WTC11 (cell line): ENCODE measurements around the gene ZDHHC7. TPM values are rescaled to one million over a fixed set of nuclear protein-coding genes. Genes with fewer than 3 reads are reported as not detected.

Experiments used
- ATAC-seq: fragments of 200-7000 bp; cut with Tn5 transposase; 2 replicates; pipeline ENCODE4 v1.10.0; 2021; ENCODE audit warnings: mild to moderate bottlenecking, moderate library complexity
- CTCF ChIA-PET: fragments of 300-600 bp; sonication (Branson Sonifier 250); formaldehyde crosslinking; loops from one replicate; lab custom pipeline; 2021; ENCODE audit warnings: antibody characterized with exemption; lab: Charles Lee
- POLR2A ChIA-PET: fragments of 350-600 bp; sonication (Branson Sonifier 250); formaldehyde crosslinking; loops from one replicate; lab custom pipeline; 2021; ENCODE audit warnings: antibody characterized with exemption; lab: Charles Lee
- DNase-seq: peaks from one replicate; pipeline ENCODE4 v3.0.0; 2021; ENCODE audit warnings: low spot score
- H3K27ac Mint-ChIP-seq: 2 replicates; pipeline ENCODE4 v1.8.0; 2021; ENCODE audit warnings: mixed read lengths
- H3K27me3 Mint-ChIP-seq: 2 replicates; pipeline ENCODE4 v1.8.0; 2021; ENCODE audit warnings: low read depth, mild to moderate bottlenecking, moderate library complexity, mixed read lengths
- H3K36me3 Mint-ChIP-seq: 2 replicates; pipeline ENCODE4 v1.8.0; 2021; ENCODE audit warnings: mixed read lengths
- H3K4me1 Mint-ChIP-seq: 2 replicates; pipeline ENCODE4 v1.8.0; 2022; ENCODE audit warnings: mixed read lengths
- H3K4me3 Mint-ChIP-seq: 2 replicates; pipeline ENCODE4 v1.8.0; 2021; ENCODE audit warnings: mild to moderate bottlenecking, moderate library complexity, mixed read lengths
- H3K9me3 Mint-ChIP-seq: 2 replicates; pipeline ENCODE4 v1.8.0; 2021; ENCODE audit warnings: mixed read lengths
- EMX1 ChIP-seq: fragments of 250-450 bp; sonication (Bioruptor Pico); IDR thresholded peaks from 2 replicates; pipeline ENCODE4 v1.8.0; 2021; ENCODE audit warnings: mild to moderate bottlenecking
- FOXJ3 ChIP-seq: sonication (generic); formaldehyde crosslinking; IDR thresholded peaks from 2 replicates; pipeline ENCODE4 v1.9.0; 2021; ENCODE audit warnings: missing genetic modification reagents, mild to moderate bottlenecking, borderline replicate concordance
- GTF2I ChIP-seq: fragments of 250-450 bp; sonication (Bioruptor Pico); conservative IDR thresholded peaks from 2 replicates; pipeline ENCODE4 v1.4.0; 2021; ENCODE audit warnings: mild to moderate bottlenecking
- IRF2 ChIP-seq: sonication (generic); formaldehyde crosslinking; IDR thresholded peaks from 2 replicates; pipeline ENCODE4 v1.8.0; 2022; ENCODE audit warnings: low read depth, missing genetic modification reagents, borderline replicate concordance
- KAT7 ChIP-seq: sonication (generic); formaldehyde crosslinking; IDR thresholded peaks from 2 replicates; pipeline ENCODE4 v1.8.1; 2023; ENCODE audit warnings: missing genetic modification reagents, mild to moderate bottlenecking, borderline replicate concordance
- MXD4 ChIP-seq: fragments of 250-450 bp; sonication (Bioruptor Pico); IDR thresholded peaks from 2 replicates; pipeline ENCODE4 v1.8.0; 2021; ENCODE audit warnings: mild to moderate bottlenecking, moderate library complexity, borderline replicate concordance
- NFE2L1 ChIP-seq: sonication (generic); formaldehyde crosslinking; IDR thresholded peaks from 2 replicates; pipeline ENCODE4 v1.8.1; 2023; ENCODE audit warnings: missing genetic modification reagents
- NR2C2 ChIP-seq: sonication (generic); formaldehyde crosslinking; IDR thresholded peaks from 2 replicates; pipeline ENCODE4 v1.8.0; 2022; ENCODE audit warnings: mild to moderate bottlenecking, missing genetic modification reagents
- PRRX2 ChIP-seq: fragments of 250-450 bp; sonication (Bioruptor Pico); IDR thresholded peaks from 2 replicates; pipeline ENCODE4 v1.8.0; 2021; ENCODE audit warnings: mild to moderate bottlenecking
- RELA ChIP-seq: sonication (generic); formaldehyde crosslinking; IDR thresholded peaks from 2 replicates; pipeline ENCODE4 v1.8.1; 2022; ENCODE audit warnings: missing genetic modification reagents, mild to moderate bottlenecking, borderline replicate concordance
- ZNF121 ChIP-seq: sonication (generic); formaldehyde crosslinking; IDR thresholded peaks from 2 replicates; pipeline ENCODE4 v1.8.0; 2023; ENCODE audit warnings: missing genetic modification reagents
- ZNF138 ChIP-seq: sonication (generic); formaldehyde crosslinking; conservative IDR thresholded peaks from 2 replicates; pipeline ENCODE4 v1.8.1; 2022; ENCODE audit warnings: mild to moderate bottlenecking, moderate library complexity, missing genetic modification reagents
- ZNF232 ChIP-seq: sonication (generic); formaldehyde crosslinking; IDR thresholded peaks from 2 replicates; pipeline ENCODE4 v1.8.0; 2022; ENCODE audit warnings: mild to moderate bottlenecking, missing genetic modification reagents
- ZNF671 ChIP-seq: fragments of 250-450 bp; sonication (Bioruptor Pico); IDR thresholded peaks from 2 replicates; pipeline ENCODE4 v1.8.0; 2021; ENCODE audit warnings: mild to moderate bottlenecking
- total RNA-seq: library from RNA; stranded (reverse); gene quantifications from 3 replicates; pipeline ENCODE4 v1.2.3, GENCODE V29; 2021
- TF ChIP-seq, protein P1 (sequence below): sonication (generic); formaldehyde crosslinking; IDR thresholded peaks from 2 replicates; pipeline ENCODE4 v1.8.0; 2022; ENCODE audit warnings: mild to moderate bottlenecking, missing genetic modification reagents
- TF ChIP-seq, protein P2 (sequence below): sonication (generic); formaldehyde crosslinking; IDR thresholded peaks from 2 replicates; pipeline ENCODE4 v1.8.0; 2022; ENCODE audit warnings: mild to moderate bottlenecking, missing genetic modification reagents
- TF ChIP-seq, protein P3 (sequence below): fragments of 250-450 bp; sonication (Bioruptor Pico); IDR thresholded peaks from 2 replicates; pipeline ENCODE4 v1.9.0; 2021; ENCODE audit warnings: mild to moderate bottlenecking
- TF ChIP-seq, protein P4 (sequence below): sonication (generic); formaldehyde crosslinking; IDR thresholded peaks from 2 replicates; pipeline ENCODE4 v1.8.1; 2023; ENCODE audit warnings: mild to moderate bottlenecking, moderate library complexity, missing genetic modification reagents
- TF ChIP-seq, protein P5 (sequence below): sonication (generic); formaldehyde crosslinking; IDR thresholded peaks from 2 replicates; pipeline ENCODE4 v1.8.0; 2023; ENCODE audit warnings: missing genetic modification reagents
- TF ChIP-seq, protein P6 (sequence below): fragments of 200-600 bp; IDR thresholded peaks from 2 replicates; pipeline ENCODE4 v1.8.0; 2022; ENCODE audit warnings: antibody characterized with exemption

ZDHHC7 gene
- total RNA-seq, 1 experiment from 2014 or later = 38.7 TPM

DNA sequence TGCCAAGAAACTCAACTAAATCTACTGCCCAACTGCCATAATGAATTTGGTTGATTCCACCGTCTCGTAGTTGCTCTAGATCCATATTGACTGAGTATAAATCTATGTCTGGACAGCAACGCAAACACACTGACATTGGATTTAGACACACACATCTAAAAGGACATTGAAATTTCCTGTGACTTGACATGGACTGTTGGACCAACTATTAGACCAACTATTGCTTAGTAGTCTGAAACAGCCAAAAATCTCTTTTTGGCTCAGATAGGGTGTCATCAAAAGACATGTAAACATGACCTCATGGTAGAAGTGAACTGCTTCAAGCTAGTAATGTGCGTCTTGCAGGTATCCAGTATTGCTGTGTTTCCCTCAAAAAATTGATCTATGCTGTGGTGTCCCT lies 47.6 kb upstream of the ZDHHC7 start (continued):
- TF ChIP-seq, protein P1, sequence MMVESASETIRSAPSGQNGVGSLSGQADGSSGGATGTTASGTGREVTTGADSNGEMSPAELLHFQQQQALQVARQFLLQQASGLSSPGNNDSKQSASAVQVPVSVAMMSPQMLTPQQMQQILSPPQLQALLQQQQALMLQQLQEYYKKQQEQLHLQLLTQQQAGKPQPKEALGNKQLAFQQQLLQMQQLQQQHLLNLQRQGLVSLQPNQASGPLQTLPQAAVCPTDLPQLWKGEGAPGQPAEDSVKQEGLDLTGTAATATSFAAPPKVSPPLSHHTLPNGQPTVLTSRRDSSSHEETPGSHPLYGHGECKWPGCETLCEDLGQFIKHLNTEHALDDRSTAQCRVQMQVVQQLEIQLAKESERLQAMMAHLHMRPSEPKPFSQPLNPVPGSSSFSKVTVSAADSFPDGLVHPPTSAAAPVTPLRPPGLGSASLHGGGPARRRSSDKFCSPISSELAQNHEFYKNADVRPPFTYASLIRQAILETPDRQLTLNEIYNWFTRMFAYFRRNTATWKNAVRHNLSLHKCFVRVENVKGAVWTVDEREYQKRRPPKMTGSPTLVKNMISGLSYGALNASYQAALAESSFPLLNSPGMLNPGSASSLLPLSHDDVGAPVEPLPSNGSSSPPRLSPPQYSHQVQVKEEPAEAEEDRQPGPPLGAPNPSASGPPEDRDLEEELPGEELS (CRISPR knock-in tag) = no peak

DNA sequence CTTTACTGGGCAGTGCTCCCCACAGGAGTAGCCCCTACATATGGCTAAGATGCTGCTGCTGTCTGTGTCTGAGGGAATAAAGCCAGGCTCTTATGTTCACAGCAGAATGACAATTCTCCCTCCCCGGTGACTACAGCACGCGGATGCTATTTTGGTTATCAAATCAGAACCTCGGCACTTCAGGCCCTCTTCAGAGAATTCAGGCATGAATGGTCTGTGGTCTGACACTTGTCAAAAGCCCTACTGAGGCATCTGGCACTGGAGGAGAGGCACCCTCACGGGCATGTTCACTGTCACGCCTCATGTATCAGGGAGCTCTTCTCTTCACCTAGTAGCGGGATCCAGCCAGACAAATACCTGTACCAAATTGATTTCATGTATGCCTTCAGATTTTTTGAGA lies 46.6 kb upstream of the ZDHHC7 start:
- POLR2A ChIA-PET = no interaction called here
- Mint-ChIP-seq H3K4me3 (no peak overlapping the region), H3K27me3 (peaks cover 4% of the 10 kb centered on the region; the same call in 1 of the 2 replicates), H3K9me3 (no peaks in the 10 kb centered on the region), H3K36me3 (no peaks in the 10 kb centered on the region), H3K27ac (no peak overlapping the region), H3K4me1 (peaks cover 34% of the 10 kb centered on the region)
- ATAC-seq (no peak), DNase-seq (no peak)
- TF ChIP-seq ZNF232 = no peak
- no peak for TF ChIP-seq ZNF121
- TF ChIP-seq ZNF671 (CRISPR knock-in tag) = no peak
- TF ChIP-seq, protein P2, sequence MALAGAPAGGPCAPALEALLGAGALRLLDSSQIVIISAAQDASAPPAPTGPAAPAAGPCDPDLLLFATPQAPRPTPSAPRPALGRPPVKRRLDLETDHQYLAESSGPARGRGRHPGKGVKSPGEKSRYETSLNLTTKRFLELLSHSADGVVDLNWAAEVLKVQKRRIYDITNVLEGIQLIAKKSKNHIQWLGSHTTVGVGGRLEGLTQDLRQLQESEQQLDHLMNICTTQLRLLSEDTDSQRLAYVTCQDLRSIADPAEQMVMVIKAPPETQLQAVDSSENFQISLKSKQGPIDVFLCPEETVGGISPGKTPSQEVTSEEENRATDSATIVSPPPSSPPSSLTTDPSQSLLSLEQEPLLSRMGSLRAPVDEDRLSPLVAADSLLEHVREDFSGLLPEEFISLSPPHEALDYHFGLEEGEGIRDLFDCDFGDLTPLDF (CRISPR knock-in tag) = no peak
- no peak for TF ChIP-seq EMX1 (CRISPR knock-in tag)
- no peak for TF ChIP-seq ZNF138
- TF ChIP-seq, protein P3, sequence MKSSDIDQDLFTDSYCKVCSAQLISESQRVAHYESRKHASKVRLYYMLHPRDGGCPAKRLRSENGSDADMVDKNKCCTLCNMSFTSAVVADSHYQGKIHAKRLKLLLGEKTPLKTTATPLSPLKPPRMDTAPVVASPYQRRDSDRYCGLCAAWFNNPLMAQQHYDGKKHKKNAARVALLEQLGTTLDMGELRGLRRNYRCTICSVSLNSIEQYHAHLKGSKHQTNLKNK (CRISPR knock-in tag) = no peak
- no peak for TF ChIP-seq MXD4
- TF ChIP-seq, protein P4, sequence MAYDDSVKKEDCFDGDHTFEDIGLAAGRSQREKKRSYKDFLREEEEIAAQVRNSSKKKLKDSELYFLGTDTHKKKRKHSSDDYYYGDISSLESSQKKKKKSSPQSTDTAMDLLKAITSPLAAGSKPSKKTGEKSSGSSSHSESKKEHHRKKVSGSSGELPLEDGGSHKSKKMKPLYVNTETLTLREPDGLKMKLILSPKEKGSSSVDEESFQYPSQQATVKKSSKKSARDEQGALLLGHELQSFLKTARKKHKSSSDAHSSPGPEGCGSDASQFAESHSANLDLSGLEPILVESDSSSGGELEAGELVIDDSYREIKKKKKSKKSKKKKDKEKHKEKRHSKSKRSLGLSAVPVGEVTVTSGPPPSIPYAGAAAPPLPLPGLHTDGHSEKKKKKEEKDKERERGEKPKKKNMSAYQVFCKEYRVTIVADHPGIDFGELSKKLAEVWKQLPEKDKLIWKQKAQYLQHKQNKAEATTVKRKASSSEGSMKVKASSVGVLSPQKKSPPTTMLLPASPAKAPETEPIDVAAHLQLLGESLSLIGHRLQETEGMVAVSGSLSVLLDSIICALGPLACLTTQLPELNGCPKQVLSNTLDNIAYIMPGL (CRISPR knock-in tag) = no peak
- TF ChIP-seq NR2C2 (CRISPR knock-in tag) = no peak
- TF ChIP-seq RELA = no peak
- no peak for TF ChIP-seq KAT7 (CRISPR knock-in tag)
- TF ChIP-seq NFE2L1 (CRISPR knock-in tag) = no peak
- TF ChIP-seq, protein P5, sequence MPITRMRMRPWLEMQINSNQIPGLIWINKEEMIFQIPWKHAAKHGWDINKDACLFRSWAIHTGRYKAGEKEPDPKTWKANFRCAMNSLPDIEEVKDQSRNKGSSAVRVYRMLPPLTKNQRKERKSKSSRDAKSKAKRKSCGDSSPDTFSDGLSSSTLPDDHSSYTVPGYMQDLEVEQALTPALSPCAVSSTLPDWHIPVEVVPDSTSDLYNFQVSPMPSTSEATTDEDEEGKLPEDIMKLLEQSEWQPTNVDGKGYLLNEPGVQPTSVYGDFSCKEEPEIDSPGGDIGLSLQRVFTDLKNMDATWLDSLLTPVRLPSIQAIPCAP = no peak
- no peak for TF ChIP-seq IRF2 (CRISPR knock-in tag)
- no peak for TF ChIP-seq FOXJ3 (CRISPR knock-in tag)
- no peak for TF ChIP-seq PRRX2
- no peak for TF ChIP-seq GTF2I (CRISPR knock-in tag)
- CTCF ChIA-PET = interaction anchor here (0.6 to 3.4 kb wide), 18 partner anchors 9 to 320 kb away, joined by 3 to 35 read pairs (median 6); partner anchors contain the start of gene KIAA0513

DNA sequence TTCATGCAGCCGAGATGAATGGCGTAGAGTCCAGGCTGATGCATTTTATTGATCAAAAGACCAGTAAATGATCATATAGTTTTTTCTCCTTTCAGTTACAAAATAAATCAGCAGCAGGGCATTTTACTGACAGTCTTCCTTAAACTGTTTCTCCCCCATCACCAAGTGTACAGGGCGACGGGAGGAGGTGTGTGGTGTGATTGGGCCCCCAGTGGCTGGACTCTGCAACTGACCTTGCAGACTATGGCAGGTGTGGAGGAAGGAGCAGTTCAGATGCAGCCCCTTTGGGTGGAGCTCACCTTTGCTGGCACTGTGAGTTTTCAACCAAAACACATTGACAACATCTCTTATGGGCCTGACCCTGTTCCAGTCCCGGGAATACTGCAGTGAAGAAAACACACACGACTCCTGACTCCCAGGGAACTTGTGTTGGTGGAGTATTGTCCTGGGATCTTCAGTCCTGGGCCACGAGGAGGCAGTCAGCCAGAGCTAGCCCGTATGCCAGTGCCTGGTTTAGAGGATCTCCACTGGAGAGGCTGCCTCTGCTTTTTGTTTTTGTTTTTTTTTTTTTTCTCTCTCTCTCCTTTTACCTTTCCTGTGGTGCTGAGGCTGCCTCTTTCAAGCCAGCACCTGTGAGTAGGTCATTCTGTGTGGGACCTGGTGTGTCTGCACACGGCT lies 46.0 kb upstream of the ZDHHC7 start:
- H3K4me3 Mint-ChIP-seq = no peak overlapping the region
- TF ChIP-seq IRF2 (CRISPR knock-in tag) = no peak
- TF ChIP-seq, protein P6, sequence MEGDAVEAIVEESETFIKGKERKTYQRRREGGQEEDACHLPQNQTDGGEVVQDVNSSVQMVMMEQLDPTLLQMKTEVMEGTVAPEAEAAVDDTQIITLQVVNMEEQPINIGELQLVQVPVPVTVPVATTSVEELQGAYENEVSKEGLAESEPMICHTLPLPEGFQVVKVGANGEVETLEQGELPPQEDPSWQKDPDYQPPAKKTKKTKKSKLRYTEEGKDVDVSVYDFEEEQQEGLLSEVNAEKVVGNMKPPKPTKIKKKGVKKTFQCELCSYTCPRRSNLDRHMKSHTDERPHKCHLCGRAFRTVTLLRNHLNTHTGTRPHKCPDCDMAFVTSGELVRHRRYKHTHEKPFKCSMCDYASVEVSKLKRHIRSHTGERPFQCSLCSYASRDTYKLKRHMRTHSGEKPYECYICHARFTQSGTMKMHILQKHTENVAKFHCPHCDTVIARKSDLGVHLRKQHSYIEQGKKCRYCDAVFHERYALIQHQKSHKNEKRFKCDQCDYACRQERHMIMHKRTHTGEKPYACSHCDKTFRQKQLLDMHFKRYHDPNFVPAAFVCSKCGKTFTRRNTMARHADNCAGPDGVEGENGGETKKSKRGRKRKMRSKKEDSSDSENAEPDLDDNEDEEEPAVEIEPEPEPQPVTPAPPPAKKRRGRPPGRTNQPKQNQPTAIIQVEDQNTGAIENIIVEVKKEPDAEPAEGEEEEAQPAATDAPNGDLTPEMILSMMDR = 0 out of 2 replicates have a peak, but pooled peaks have one; percentile 21

More for the DNA sequence above, 46.0 kb upstream of the ZDHHC7 start:
- H3K4me1 Mint-ChIP-seq = peaks cover 28% of the 10 kb centered on the region
- no peak overlapping the region for H3K27ac Mint-ChIP-seq
- peak; percentile 90 for ATAC-seq
- ChIA-PET CTCF (interaction anchor here (0.6 to 3.4 kb wide), 22 partner anchors 10 to 319 kb away, joined by 3 to 35 read pairs (median 6); partner anchors contain the start of gene KIAA0513), POLR2A (interaction anchor here (0.6 kb wide), 1 partner anchor 12 kb away, joined by 3 read pairs; no protein-coding TSS in a partner anchor)
- no peaks in the 10 kb centered on the region for H3K9me3 Mint-ChIP-seq
- DNase-seq = peak; percentile 55
- H3K27me3 Mint-ChIP-seq = peaks cover 4% of the 10 kb centered on the region; the same call in 1 of the 2 replicates
- H3K36me3 Mint-ChIP-seq = no peaks in the 10 kb centered on the region
